ENCODE data around the gene FAM107B. TPM values are rescaled to one million over a fixed set of nuclear protein-coding genes. Genes with fewer than 3 reads are reported as not detected.

The FAM107B gene
- total RNA-seq, 3 donors from 2014 or later = 30.8 to 56.1 (median 51.8) TPM

DNA sequence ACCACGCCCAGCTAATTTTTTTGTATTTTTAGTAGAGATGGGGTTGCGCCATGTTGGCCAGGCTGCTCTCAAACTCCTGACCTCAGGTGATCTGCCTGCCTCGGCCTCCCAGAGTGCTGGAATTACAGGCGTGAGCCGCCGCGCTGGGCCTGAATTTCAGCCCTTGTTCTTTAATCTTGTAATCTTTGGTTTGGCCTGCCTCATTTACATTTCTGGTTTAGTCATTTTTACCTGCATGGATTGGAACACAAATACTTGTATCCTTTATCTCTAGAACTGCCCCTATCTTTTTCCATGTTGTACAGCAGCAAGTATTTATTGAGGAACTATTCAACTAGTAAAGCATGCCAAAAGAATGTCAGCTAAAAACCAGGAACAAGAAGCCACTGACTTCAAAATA is 248.4 kb downstream of the FAM107B start:
- Histone ChIP-seq H3K4me1 (no peaks in the 10 kb centered on the region), H3K4me3 (no peak overlapping the region), H3K36me3 (peaks cover 5% of the 10 kb centered on the region), H3K9me3 (no peaks in the 10 kb centered on the region), H3K27me3 (no peaks in the 10 kb centered on the region), H3K27ac (no peak overlapping the region)
- intact Hi-C loops (cut with DNase I; ENCODE audit: low total_unique reads) = no loop called here
- TF ChIP-seq, protein P1, sequence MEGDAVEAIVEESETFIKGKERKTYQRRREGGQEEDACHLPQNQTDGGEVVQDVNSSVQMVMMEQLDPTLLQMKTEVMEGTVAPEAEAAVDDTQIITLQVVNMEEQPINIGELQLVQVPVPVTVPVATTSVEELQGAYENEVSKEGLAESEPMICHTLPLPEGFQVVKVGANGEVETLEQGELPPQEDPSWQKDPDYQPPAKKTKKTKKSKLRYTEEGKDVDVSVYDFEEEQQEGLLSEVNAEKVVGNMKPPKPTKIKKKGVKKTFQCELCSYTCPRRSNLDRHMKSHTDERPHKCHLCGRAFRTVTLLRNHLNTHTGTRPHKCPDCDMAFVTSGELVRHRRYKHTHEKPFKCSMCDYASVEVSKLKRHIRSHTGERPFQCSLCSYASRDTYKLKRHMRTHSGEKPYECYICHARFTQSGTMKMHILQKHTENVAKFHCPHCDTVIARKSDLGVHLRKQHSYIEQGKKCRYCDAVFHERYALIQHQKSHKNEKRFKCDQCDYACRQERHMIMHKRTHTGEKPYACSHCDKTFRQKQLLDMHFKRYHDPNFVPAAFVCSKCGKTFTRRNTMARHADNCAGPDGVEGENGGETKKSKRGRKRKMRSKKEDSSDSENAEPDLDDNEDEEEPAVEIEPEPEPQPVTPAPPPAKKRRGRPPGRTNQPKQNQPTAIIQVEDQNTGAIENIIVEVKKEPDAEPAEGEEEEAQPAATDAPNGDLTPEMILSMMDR (IDR thresholded peaks at IDR 0.05) = no peak
- TF ChIP-seq POLR2AphosphoS5 (IDR thresholded peaks at IDR 0.05) = no peak
- no peak for TF ChIP-seq POLR2A (IDR thresholded peaks at IDR 0.05)
- DNase-seq (ENCODE audit: low spot score in 2 of 2) = no peak

DNA sequence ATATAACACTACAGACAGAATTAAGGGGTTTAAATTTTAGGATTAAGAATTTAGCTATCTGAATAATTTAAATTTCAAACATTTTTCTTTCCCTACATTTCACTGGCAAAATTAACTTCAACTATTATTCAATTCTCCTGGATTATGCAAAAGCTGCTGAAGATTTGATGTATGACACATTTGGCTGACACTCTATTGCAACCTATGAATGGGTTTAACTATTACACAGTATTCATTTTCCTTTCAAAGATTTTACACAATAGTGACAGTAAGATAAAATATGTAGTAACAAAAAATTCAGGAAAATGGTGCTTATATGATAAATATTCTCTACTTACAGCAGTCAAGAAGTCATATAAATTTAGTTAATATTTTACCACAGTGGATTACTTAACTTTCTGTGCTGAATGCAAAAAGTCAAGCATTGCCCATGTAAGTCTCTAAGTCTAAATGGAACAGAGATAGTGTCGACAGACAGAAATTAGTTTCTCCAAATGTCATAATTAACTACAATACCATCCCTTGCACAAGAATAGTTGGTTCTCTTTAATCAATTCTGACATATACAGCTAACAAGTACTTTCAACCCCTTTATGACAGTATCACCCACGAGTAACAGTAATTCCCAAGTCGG is 249.9 kb downstream of the FAM107B start:
- no peaks in the 10 kb centered on the region for H3K9me3 ChIP-seq
- H3K27ac ChIP-seq = no peak overlapping the region
- no peaks in the 10 kb centered on the region for H3K27me3 ChIP-seq
- H3K4me1 ChIP-seq = no peaks in the 10 kb centered on the region
- peaks cover 7% of the 10 kb centered on the region for H3K36me3 ChIP-seq
- TF ChIP-seq POLR2AphosphoS5 (IDR thresholded peaks at IDR 0.05) (no peak), POLR2A (IDR thresholded peaks at IDR 0.05) (no peak)
- TF ChIP-seq, protein P1 (IDR thresholded peaks at IDR 0.05) = no peak
- DNase-seq (ENCODE audit: low spot score in 2 of 2) = no peak
- H3K4me3 ChIP-seq = no peak overlapping the region
- intact Hi-C loops (cut with DNase I; ENCODE audit: low total_unique reads) = no loop called here

DNA sequence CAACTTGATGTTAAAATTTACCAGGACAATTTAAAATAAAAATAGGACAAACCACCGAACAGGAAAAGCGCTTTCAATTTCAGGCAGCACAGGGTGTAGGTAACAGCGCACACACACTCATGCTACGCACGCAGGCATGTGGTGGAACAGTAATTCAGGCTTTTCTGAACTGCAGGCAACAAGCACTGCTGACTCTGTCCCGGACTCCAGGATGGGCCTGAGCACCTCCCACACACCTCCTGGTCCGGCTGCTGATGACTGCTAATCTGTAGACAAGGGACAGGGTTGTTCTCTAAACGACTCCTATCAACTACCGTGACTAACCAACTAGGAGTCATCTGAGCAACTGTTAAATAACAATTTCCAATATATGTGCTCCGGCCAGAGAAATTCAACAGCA is 251.4 kb downstream of the FAM107B start:
- Histone ChIP-seq H3K36me3 (peaks cover 7% of the 10 kb centered on the region), H3K27me3 (no peaks in the 10 kb centered on the region), H3K27ac (no peak overlapping the region), H3K4me3 (no peak overlapping the region), H3K9me3 (no peaks in the 10 kb centered on the region), H3K4me1 (no peaks in the 10 kb centered on the region)
- DNase-seq (ENCODE audit: low spot score in 2 of 2) = no peak
- intact Hi-C loops (cut with DNase I; ENCODE audit: low total_unique reads) = no loop called here
- TF ChIP-seq, protein P1 (IDR thresholded peaks at IDR 0.05) = no peak
- TF ChIP-seq POLR2AphosphoS5 (IDR thresholded peaks at IDR 0.05) (no peak), POLR2A (IDR thresholded peaks at IDR 0.05) (no peak)

DNA sequence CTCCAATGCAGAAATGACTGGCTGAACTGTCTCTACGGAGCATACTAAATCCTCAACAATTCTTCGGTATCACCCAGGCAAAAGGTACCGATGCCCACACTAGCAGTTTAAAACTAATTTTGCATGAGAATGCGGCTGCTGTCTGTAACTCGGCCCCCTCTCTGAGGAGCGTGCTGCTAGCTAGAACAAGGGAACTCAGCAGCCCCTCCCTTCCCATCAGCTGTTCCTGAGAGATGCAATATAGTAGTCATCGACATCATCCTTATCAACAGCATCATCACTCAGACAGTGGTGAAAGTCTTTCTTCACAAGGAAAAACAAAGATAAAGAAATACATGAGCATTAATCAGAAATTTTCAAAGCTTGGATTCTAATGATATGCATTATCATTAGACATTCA is 254.9 kb downstream of the FAM107B start:
- no peaks in the 10 kb centered on the region for H3K9me3 ChIP-seq
- no peak for DNase-seq (ENCODE audit: low spot score in 2 of 2)
- H3K4me1 ChIP-seq = no peaks in the 10 kb centered on the region
- no peak overlapping the region for H3K27ac ChIP-seq
- intact Hi-C loops (cut with DNase I; ENCODE audit: low total_unique reads) = no loop called here
- H3K4me3 ChIP-seq = no peak overlapping the region
- TF ChIP-seq, protein P1 (IDR thresholded peaks at IDR 0.05) = no peak
- no peak for TF ChIP-seq POLR2A (IDR thresholded peaks at IDR 0.05)
- no peak for TF ChIP-seq POLR2AphosphoS5 (IDR thresholded peaks at IDR 0.05)
- no peaks in the 10 kb centered on the region for H3K27me3 ChIP-seq
- H3K36me3 ChIP-seq = peaks cover 7% of the 10 kb centered on the region

DNA sequence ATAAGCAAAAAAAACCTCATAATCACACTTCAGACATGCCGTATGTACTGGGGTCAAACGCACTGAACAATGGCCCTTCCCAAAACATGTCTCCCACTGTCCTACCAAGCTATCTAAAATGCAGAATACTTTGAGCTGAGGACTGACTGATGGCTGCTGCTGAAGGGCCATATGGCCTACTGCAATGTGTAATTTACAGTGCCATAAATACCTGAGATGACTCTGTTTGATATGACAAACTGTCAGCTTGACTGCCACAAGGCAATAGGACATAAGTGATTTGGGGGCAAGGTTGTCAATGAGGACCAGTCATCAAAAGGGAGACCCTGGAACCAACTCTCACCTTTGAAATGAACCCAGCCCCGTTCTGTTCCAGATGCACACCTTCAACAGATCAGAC is 256.5 kb downstream of the FAM107B start:
- H3K4me3 ChIP-seq = no peak overlapping the region
- no peaks in the 10 kb centered on the region for H3K9me3 ChIP-seq
- no peaks in the 10 kb centered on the region for H3K4me1 ChIP-seq
- peaks cover 7% of the 10 kb centered on the region for H3K36me3 ChIP-seq
- TF ChIP-seq, protein P1 (IDR thresholded peaks at IDR 0.05) = no peak
- H3K27ac ChIP-seq = no peak overlapping the region
- H3K27me3 ChIP-seq = no peaks in the 10 kb centered on the region
- intact Hi-C loops (cut with DNase I; ENCODE audit: low total_unique reads) = no loop called here
- no peak for DNase-seq (ENCODE audit: low spot score in 2 of 2)

All from breast epithelium (tissue), 4 donors.